HEK293 (cell line): Measurements from ENCODE around the gene LNX1.

ENCODE experiments used
- CTCF ChIA-PET: fragments of 350-600 bp; formaldehyde crosslinking; extraction: SDS; loops from one replicate; lab custom pipeline; 2021; ENCODE audit warnings: antibody characterized with exemption; lab: Yijun Ruan, JAX
- POLR2A ChIA-PET: fragments of 300-600 bp; formaldehyde crosslinking; extraction: SDS; loops from one replicate; lab custom pipeline; 2020; ENCODE audit warnings: antibody characterized with exemption, inconsistent platforms; lab: Yijun Ruan, JAX
- H3K27ac ChIP-seq: fragments of 200-500 bp; sonication (Bioruptor generic); 2 replicates; pipeline ENCODE4 v1.5.1; 2014; ENCODE audit warnings: low read depth, low read length, control low read depth, inconsistent platforms; ENCODE audit errors: extremely low read depth
- H3K36me3 ChIP-seq, 2 experiments: fragments of 200-500 bp in 1 of 2; sonication (Bioruptor generic) in 1 of 2; 1 replicate in 1 of 2; 2 replicates in 1 of 2; pipeline ENCODE4 v1.5.1; 2014 to 2017; ENCODE audit warnings: inconsistent platforms in 2 of 2, low read length in 2 of 2; ENCODE audit not compliant: control insufficient read depth in 2 of 2, insufficient read depth in 1 of 2
- H3K4me1 ChIP-seq: fragments of 200-500 bp; sonication (Bioruptor generic); 2 replicates; pipeline ENCODE4 v1.5.1; 2014; ENCODE audit warnings: mild to moderate bottlenecking, low read length, inconsistent platforms; ENCODE audit not compliant: control insufficient read depth, insufficient read depth
- H3K4me3 ChIP-seq: 2 replicates; pipeline ENCODE4 v1.5.1; 2011; ENCODE audit warnings: low read depth, mild to moderate bottlenecking, control low read depth, low read length, moderate library complexity
- H3K9me3 ChIP-seq: fragments of 200-500 bp; sonication (Bioruptor generic); 2 replicates; pipeline ENCODE4 v1.5.1; 2014; ENCODE audit warnings: low read depth, low read length, inconsistent platforms; ENCODE audit not compliant: control insufficient read depth, insufficient read depth
- EGR2 ChIP-seq: fragments of 450-650 bp; formaldehyde crosslinking; IDR thresholded peaks from 2 replicates; pipeline ENCODE4 v1.5.1; 2016; ENCODE audit warnings: low read depth, missing biosample characterization, missing genetic modification characterization
- GLIS1 ChIP-seq: fragments of 450-650 bp; formaldehyde crosslinking; IDR thresholded peaks from 2 replicates; pipeline ENCODE4 v1.5.1; 2016; ENCODE audit warnings: missing biosample characterization, missing genetic modification characterization
- HOXD13 ChIP-seq: sonication (generic); formaldehyde crosslinking; IDR thresholded peaks from 2 replicates; pipeline ENCODE4 v1.8.0; 2022; ENCODE audit warnings: missing genetic modification reagents, borderline replicate concordance
- MYNN ChIP-seq: fragments of 450-650 bp; formaldehyde crosslinking; IDR thresholded peaks from 2 replicates; pipeline ENCODE4 v1.5.1; 2016; ENCODE audit warnings: missing biosample characterization, missing genetic modification characterization, borderline replicate concordance
- SALL2 ChIP-seq: fragments of 450-650 bp; formaldehyde crosslinking; IDR thresholded peaks from 2 replicates; pipeline ENCODE4 v1.5.0; 2017; ENCODE audit warnings: missing biosample characterization, mild to moderate bottlenecking, missing genetic modification characterization, borderline replicate concordance
- ZBTB8A ChIP-seq: fragments of 450-650 bp; formaldehyde crosslinking; IDR thresholded peaks from 2 replicates; pipeline ENCODE4 v1.5.1; 2016; ENCODE audit warnings: missing biosample characterization, missing genetic modification characterization
- ZEB2 ChIP-seq: fragments of 450-650 bp; formaldehyde crosslinking; IDR thresholded peaks from 2 replicates; pipeline ENCODE4 v1.5.1; 2016; ENCODE audit warnings: missing biosample characterization, missing genetic modification characterization
- ZNF211 ChIP-seq: fragments of 450-650 bp; formaldehyde crosslinking; IDR thresholded peaks from 2 replicates; pipeline ENCODE4 v1.5.1; 2016; ENCODE audit warnings: low read depth, missing biosample characterization, missing genetic modification characterization
- ZNF24 ChIP-seq: fragments of 450-650 bp; formaldehyde crosslinking; IDR thresholded peaks from 2 replicates; pipeline ENCODE4 v1.5.1; 2016; ENCODE audit warnings: missing biosample characterization, missing genetic modification characterization
- ZNF354C ChIP-seq: fragments of 450-650 bp; formaldehyde crosslinking; IDR thresholded peaks from 2 replicates; pipeline ENCODE4 v1.5.1; 2016; ENCODE audit warnings: missing biosample characterization, missing genetic modification characterization, low read depth, borderline replicate concordance
- ZNF423 ChIP-seq: fragments of 450-650 bp; formaldehyde crosslinking; IDR thresholded peaks from 2 replicates; pipeline ENCODE4 v1.5.1; 2016; ENCODE audit warnings: missing biosample characterization, missing genetic modification characterization
- ZNF777 ChIP-seq: fragments of 450-650 bp; formaldehyde crosslinking; IDR thresholded peaks from 2 replicates; pipeline ENCODE4 v1.5.1; 2017; ENCODE audit warnings: missing biosample characterization, missing genetic modification characterization, borderline replicate concordance
- ZNF830 ChIP-seq: fragments of 450-650 bp; IDR thresholded peaks from 2 replicates; pipeline ENCODE4 v1.5.0; 2018; ENCODE audit warnings: missing biosample characterization, missing genetic modification characterization, low read depth, mild to moderate bottlenecking, moderate library complexity
- TF ChIP-seq, protein P1 (sequence below): fragments of 450-650 bp; formaldehyde crosslinking; IDR thresholded peaks from 2 replicates; pipeline ENCODE4 v1.5.1; 2016; ENCODE audit warnings: missing biosample characterization, missing genetic modification characterization
- TF ChIP-seq, protein P2 (sequence below): fragments of 450-650 bp; formaldehyde crosslinking; IDR thresholded peaks from 2 replicates; pipeline ENCODE4 v1.5.1; 2016; ENCODE audit warnings: missing biosample characterization, missing genetic modification characterization
- TF ChIP-seq, protein P3 (sequence below): fragments of 450-650 bp; formaldehyde crosslinking; IDR thresholded peaks from 2 replicates; pipeline ENCODE4 v1.5.1; 2016; ENCODE audit warnings: missing biosample characterization, missing genetic modification characterization, borderline replicate concordance
- TF ChIP-seq, protein P4 (sequence below): fragments of 450-650 bp; formaldehyde crosslinking; IDR thresholded peaks from 2 replicates; pipeline ENCODE4 v1.5.1; 2017; ENCODE audit warnings: missing biosample characterization, missing genetic modification characterization

Gene LNX1

DNA sequence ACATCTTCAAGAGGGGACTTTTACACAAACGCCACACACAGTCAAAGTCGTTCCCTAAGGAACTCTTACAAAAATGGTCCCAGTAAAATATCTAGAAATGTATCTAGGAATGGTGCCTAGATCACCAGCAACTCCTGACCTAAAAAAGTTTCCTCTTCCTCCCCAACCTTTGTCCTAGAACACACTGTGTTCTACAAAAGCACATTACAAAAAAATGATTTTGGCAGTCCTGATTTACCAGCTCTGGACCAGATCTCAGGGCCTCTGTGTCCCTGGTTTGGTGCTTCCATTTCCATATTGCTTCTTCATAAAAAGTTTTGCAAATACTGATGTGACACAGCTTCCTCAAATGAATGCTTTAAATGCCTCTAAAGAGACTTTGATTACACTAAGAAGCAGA lies 55.0 kb downstream of the LNX1 start:
- POLR2A ChIA-PET: no interaction called here
- no peak overlapping the region for H3K4me3 ChIP-seq
- H3K4me1 ChIP-seq: peaks cover under 1% of the 10 kb centered on the region; the same call in 1 of the 2 replicates
- TF ChIP-seq, protein P1, sequence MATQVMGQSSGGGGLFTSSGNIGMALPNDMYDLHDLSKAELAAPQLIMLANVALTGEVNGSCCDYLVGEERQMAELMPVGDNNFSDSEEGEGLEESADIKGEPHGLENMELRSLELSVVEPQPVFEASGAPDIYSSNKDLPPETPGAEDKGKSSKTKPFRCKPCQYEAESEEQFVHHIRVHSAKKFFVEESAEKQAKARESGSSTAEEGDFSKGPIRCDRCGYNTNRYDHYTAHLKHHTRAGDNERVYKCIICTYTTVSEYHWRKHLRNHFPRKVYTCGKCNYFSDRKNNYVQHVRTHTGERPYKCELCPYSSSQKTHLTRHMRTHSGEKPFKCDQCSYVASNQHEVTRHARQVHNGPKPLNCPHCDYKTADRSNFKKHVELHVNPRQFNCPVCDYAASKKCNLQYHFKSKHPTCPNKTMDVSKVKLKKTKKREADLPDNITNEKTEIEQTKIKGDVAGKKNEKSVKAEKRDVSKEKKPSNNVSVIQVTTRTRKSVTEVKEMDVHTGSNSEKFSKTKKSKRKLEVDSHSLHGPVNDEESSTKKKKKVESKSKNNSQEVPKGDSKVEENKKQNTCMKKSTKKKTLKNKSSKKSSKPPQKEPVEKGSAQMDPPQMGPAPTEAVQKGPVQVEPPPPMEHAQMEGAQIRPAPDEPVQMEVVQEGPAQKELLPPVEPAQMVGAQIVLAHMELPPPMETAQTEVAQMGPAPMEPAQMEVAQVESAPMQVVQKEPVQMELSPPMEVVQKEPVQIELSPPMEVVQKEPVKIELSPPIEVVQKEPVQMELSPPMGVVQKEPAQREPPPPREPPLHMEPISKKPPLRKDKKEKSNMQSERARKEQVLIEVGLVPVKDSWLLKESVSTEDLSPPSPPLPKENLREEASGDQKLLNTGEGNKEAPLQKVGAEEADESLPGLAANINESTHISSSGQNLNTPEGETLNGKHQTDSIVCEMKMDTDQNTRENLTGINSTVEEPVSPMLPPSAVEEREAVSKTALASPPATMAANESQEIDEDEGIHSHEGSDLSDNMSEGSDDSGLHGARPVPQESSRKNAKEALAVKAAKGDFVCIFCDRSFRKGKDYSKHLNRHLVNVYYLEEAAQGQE (tag by site-specific recombination): no peak
- TF ChIP-seq, protein P2, sequence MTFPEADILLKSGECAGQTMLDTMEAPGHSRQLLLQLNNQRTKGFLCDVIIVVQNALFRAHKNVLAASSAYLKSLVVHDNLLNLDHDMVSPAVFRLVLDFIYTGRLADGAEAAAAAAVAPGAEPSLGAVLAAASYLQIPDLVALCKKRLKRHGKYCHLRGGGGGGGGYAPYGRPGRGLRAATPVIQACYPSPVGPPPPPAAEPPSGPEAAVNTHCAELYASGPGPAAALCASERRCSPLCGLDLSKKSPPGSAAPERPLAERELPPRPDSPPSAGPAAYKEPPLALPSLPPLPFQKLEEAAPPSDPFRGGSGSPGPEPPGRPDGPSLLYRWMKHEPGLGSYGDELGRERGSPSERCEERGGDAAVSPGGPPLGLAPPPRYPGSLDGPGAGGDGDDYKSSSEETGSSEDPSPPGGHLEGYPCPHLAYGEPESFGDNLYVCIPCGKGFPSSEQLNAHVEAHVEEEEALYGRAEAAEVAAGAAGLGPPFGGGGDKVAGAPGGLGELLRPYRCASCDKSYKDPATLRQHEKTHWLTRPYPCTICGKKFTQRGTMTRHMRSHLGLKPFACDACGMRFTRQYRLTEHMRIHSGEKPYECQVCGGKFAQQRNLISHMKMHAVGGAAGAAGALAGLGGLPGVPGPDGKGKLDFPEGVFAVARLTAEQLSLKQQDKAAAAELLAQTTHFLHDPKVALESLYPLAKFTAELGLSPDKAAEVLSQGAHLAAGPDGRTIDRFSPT (tag by site-specific recombination): no peak
- TF ChIP-seq ZNF830 (tag by site-specific recombination) (no peak), ZNF423 (tag by site-specific recombination) (no peak), ZBTB8A (tag by site-specific recombination) (no peak), SALL2 (no peak), ZNF777 (no peak), ZNF24 (tag by site-specific recombination) (no peak), GLIS1 (tag by site-specific recombination) (no peak), HOXD13 (CRISPR knock-in tag) (no peak), EGR2 (tag by site-specific recombination) (no peak), ZEB2 (tag by site-specific recombination) (no peak), ZNF354C (no peak), MYNN (tag by site-specific recombination) (no peak), ZNF211 (tag by site-specific recombination) (no peak)
- TF ChIP-seq, protein P3, sequence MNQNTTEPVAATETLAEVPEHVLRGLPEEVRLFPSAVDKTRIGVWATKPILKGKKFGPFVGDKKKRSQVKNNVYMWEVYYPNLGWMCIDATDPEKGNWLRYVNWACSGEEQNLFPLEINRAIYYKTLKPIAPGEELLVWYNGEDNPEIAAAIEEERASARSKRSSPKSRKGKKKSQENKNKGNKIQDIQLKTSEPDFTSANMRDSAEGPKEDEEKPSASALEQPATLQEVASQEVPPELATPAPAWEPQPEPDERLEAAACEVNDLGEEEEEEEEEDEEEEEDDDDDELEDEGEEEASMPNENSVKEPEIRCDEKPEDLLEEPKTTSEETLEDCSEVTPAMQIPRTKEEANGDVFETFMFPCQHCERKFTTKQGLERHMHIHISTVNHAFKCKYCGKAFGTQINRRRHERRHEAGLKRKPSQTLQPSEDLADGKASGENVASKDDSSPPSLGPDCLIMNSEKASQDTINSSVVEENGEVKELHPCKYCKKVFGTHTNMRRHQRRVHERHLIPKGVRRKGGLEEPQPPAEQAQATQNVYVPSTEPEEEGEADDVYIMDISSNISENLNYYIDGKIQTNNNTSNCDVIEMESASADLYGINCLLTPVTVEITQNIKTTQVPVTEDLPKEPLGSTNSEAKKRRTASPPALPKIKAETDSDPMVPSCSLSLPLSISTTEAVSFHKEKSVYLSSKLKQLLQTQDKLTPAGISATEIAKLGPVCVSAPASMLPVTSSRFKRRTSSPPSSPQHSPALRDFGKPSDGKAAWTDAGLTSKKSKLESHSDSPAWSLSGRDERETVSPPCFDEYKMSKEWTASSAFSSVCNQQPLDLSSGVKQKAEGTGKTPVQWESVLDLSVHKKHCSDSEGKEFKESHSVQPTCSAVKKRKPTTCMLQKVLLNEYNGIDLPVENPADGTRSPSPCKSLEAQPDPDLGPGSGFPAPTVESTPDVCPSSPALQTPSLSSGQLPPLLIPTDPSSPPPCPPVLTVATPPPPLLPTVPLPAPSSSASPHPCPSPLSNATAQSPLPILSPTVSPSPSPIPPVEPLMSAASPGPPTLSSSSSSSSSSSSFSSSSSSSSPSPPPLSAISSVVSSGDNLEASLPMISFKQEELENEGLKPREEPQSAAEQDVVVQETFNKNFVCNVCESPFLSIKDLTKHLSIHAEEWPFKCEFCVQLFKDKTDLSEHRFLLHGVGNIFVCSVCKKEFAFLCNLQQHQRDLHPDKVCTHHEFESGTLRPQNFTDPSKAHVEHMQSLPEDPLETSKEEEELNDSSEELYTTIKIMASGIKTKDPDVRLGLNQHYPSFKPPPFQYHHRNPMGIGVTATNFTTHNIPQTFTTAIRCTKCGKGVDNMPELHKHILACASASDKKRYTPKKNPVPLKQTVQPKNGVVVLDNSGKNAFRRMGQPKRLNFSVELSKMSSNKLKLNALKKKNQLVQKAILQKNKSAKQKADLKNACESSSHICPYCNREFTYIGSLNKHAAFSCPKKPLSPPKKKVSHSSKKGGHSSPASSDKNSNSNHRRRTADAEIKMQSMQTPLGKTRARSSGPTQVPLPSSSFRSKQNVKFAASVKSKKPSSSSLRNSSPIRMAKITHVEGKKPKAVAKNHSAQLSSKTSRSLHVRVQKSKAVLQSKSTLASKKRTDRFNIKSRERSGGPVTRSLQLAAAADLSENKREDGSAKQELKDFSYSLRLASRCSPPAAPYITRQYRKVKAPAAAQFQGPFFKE: no peak
- TF ChIP-seq, protein P4, sequence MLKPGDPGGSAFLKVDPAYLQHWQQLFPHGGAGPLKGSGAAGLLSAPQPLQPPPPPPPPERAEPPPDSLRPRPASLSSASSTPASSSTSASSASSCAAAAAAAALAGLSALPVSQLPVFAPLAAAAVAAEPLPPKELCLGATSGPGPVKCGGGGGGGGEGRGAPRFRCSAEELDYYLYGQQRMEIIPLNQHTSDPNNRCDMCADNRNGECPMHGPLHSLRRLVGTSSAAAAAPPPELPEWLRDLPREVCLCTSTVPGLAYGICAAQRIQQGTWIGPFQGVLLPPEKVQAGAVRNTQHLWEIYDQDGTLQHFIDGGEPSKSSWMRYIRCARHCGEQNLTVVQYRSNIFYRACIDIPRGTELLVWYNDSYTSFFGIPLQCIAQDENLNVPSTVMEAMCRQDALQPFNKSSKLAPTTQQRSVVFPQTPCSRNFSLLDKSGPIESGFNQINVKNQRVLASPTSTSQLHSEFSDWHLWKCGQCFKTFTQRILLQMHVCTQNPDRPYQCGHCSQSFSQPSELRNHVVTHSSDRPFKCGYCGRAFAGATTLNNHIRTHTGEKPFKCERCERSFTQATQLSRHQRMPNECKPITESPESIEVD (tag by site-specific recombination): no peak
- TF ChIP-seq, all 188 proteins: peak for 0
- CTCF ChIA-PET: no interaction called here
- H3K36me3 ChIP-seq: no peaks in the 10 kb centered on the region
- H3K27ac ChIP-seq: no peak overlapping the region
- no peaks in the 10 kb centered on the region for H3K9me3 ChIP-seq
